Brain microvascular endothelial cell (primary cell): ENCODE results near the gene RPL4.
A peak's percentile ranks its signal among the peaks of the same experiment; 100 is the strongest.
"Not testable (repeated sequence)": the region's sequence is repeated elsewhere in the genome, so short reads cannot be mapped to it uniquely, and the experiment has no call there.

ENCODE experiments used
- DNase-seq: peaks from one replicate; pipeline ENCODE4 v3.0.0-alpha.2; 2020
- H3K27ac ChIP-seq: fragments of 250-450 bp; sonication (Bioruptor Pico); 2 replicates; pipeline ENCODE4 v1.5.1; 2020; ENCODE audit warnings: mild to moderate bottlenecking, moderate library complexity
- H3K27me3 ChIP-seq: fragments of 250-450 bp; sonication (Bioruptor Pico); replicated peaks from 2 replicates; pipeline ENCODE4 v1.5.1; 2020; ENCODE audit warnings: mild to moderate bottlenecking
- H3K36me3 ChIP-seq: fragments of 250-450 bp; sonication (Bioruptor Pico); replicated peaks from 2 replicates; pipeline ENCODE4 v1.5.1; 2020; ENCODE audit warnings: mild to moderate bottlenecking
- H3K4me3 ChIP-seq: 2 replicates; pipeline ENCODE4 v1.5.1; 2011; ENCODE audit warnings: low read depth, mild to moderate bottlenecking, control low read depth, low read length, moderate library complexity
- CTCF ChIP-seq: IDR thresholded peaks from 2 replicates; pipeline ENCODE4 v1.5.1; 2011; ENCODE audit warnings: low read depth, mild to moderate bottlenecking, moderate library complexity, low read length, control low read depth, inconsistent platforms; ENCODE audit errors: missing control alignments
- in situ Hi-C: cut with HindIII; loops from 2 replicates; pipeline ENCODE4 v1.10.0; 2017; ENCODE audit warnings: low sequenced_read_pairs, low pct_ligation_motif_present

RPL4 gene

GRCh38 chr15:66503780-66504562 is 684 bp downstream of the RPL4 start:
- H3K4me3 ChIP-seq, result peak overlapping the region; percentile 68
- DNase-seq, result no peak
- TF ChIP-seq CTCF, result no peak
- peak overlapping the region; percentile 96 for H3K27ac ChIP-seq
- peaks cover 44% of the 10 kb centered on the region for H3K36me3 ChIP-seq
- no peaks in the 10 kb centered on the region for H3K27me3 ChIP-seq
- in situ Hi-C loops, result no loop called here

- peak; percentile 46 for DNase-seq
- H3K27me3 ChIP-seq, in situ Hi-C loops: not testable (repeated sequence)
- Histone ChIP-seq H3K27ac (peak overlapping the region; percentile 96), H3K36me3 (peaks cover 50% of the 10 kb centered on the region), H3K4me3 (peak overlapping the region; percentile 68)
These were observed 1.5 kb downstream of the RPL4 start for GRCh38 chr15:66503041-66503648.

GRCh38 chr15:66502491-66502890 is 2.2 kb downstream of the RPL4 start:
- Histone ChIP-seq H3K4me3 (peak overlapping the region; percentile 68), H3K27ac (peak overlapping the region; percentile 96), H3K27me3 (no peaks in the 10 kb centered on the region), H3K36me3 (peaks cover 54% of the 10 kb centered on the region)
- in situ Hi-C loops, result no loop called here
- DNase-seq, result no peak
- no peak for TF ChIP-seq CTCF

- in situ Hi-C loops, H3K27ac ChIP-seq, H3K4me3 ChIP-seq, DNase-seq, H3K27me3 ChIP-seq: not testable (repeated sequence)
- peaks cover 54% of the 10 kb centered on the region for H3K36me3 ChIP-seq
These were observed 4.3 kb downstream of the RPL4 start for GRCh38 chr15:66500346-66500745.

- Histone ChIP-seq H3K4me3 (no peak overlapping the region), H3K27me3 (no peaks in the 10 kb centered on the region), H3K27ac (no peak overlapping the region), H3K36me3 (peaks cover 64% of the 10 kb centered on the region)
- in situ Hi-C loops, result no loop called here
- peak; percentile 13 for TF ChIP-seq CTCF
- no peak for DNase-seq
These were observed 5.9 kb downstream of the RPL4 start for GRCh38 chr15:66498501-66499386.

GRCh38 chr15:66497502-66498455 is 6.9 kb downstream of the RPL4 start, which contains the start of gene SNAPC5:
Gene SNAPC5, minus strand, starts transcription at chr15:66497762. Its CDS starts 31 bp downstream, at chr15:66497731.
- peak; percentile 92 for DNase-seq
- peak within 1 kb of the TSS; percentile 92 for H3K4me3 ChIP-seq
- in situ Hi-C loops, result no loop called here
- TF ChIP-seq CTCF, result peak; percentile 95
- H3K27ac ChIP-seq, result peak within 1 kb of the TSS; percentile 54
- no peaks in the 10 kb centered on the region for H3K27me3 ChIP-seq
- peaks cover 63% of the 10 kb centered on the region for H3K36me3 ChIP-seq
